Ishikawa (cell line): ENCODE measurements around the gene NFKB1.

ENCODE experiments used
- CEBPB ChIP-seq: IDR thresholded peaks from 2 replicates; pipeline ENCODE4 v1.6.1; 2012
- CREB1 ChIP-seq: IDR thresholded peaks from 2 replicates; pipeline ENCODE4 v1.6.1; 2012; ENCODE audit warnings: low read depth
- EGR1 ChIP-seq: IDR thresholded peaks from 2 replicates; pipeline ENCODE4 v1.6.1; 2012
- EP300 ChIP-seq: IDR thresholded peaks from 2 replicates; pipeline ENCODE4 v1.6.1; 2012; ENCODE audit warnings: borderline replicate concordance
- FOXM1 ChIP-seq: IDR thresholded peaks from 2 replicates; pipeline ENCODE4 v1.6.1; 2012; ENCODE audit warnings: low read depth, borderline replicate concordance
- MAX ChIP-seq: IDR thresholded peaks from 2 replicates; pipeline ENCODE4 v1.6.1; 2012
- NFIC ChIP-seq: IDR thresholded peaks from 2 replicates; pipeline ENCODE4 v1.6.1; 2012
- RAD21 ChIP-seq: IDR thresholded peaks from 2 replicates; pipeline ENCODE4 v1.6.1; 2012; ENCODE audit warnings: low read depth
- REST ChIP-seq: IDR thresholded peaks from 2 replicates; pipeline ENCODE4 v1.6.1; 2012; ENCODE audit warnings: low read depth, mild to moderate bottlenecking
- TAF1 ChIP-seq: IDR thresholded peaks from 2 replicates; pipeline ENCODE4 v1.6.1; 2012; ENCODE audit warnings: low read depth, mild to moderate bottlenecking
- TCF12 ChIP-seq: IDR thresholded peaks from 2 replicates; pipeline ENCODE4 v1.6.1; 2012; ENCODE audit warnings: low read depth
- TEAD4 ChIP-seq: IDR thresholded peaks from 2 replicates; pipeline ENCODE4 v1.6.1; 2012
- USF1 ChIP-seq: IDR thresholded peaks from 2 replicates; pipeline ENCODE4 v1.6.1; 2012
- YY1 ChIP-seq: IDR thresholded peaks from 2 replicates; pipeline ENCODE4 v1.6.1; 2012; ENCODE audit warnings: low read depth
- ZBTB7A ChIP-seq: IDR thresholded peaks from 2 replicates; pipeline ENCODE4 v1.6.1; 2012; ENCODE audit warnings: low read depth

NFKB1 gene

GRCh38 chr4:102493794-102494193 lies 7.4 kb upstream of the NFKB1 start:
- peak; percentile 49; the same call in 1 of the 2 replicates for TF ChIP-seq NFIC
- TF ChIP-seq CREB1, result no peak

- TF ChIP-seq FOXM1 (no peak), USF1 (no peak), REST (no peak), EGR1 (no peak), TAF1 (no peak), CEBPB (no peak), NFIC (no peak), ZBTB7A (no peak), RAD21 (no peak), MAX (no peak), YY1 (no peak), TEAD4 (no peak), TCF12 (no peak), CREB1 (no peak), EP300 (no peak)
Measured at GRCh38 chr4:102494603-102495002, 6.6 kb upstream of the NFKB1 start.

GRCh38 chr4:102497986-102498385 lies 3.2 kb upstream of the NFKB1 start:
- TF ChIP-seq CREB1 (no peak), MAX (no peak), CEBPB (no peak), NFIC (no peak), EGR1 (no peak), REST (no peak), RAD21 (no peak)

GRCh38 chr4:102500352-102500695 lies 835 bp upstream of the NFKB1 start:
- TF ChIP-seq RAD21, result no peak
- TF ChIP-seq TAF1, result 0 out of 2 replicates have a peak, but pooled peaks have one; percentile 10
- TF ChIP-seq YY1, result no peak
- no peak for TF ChIP-seq REST

- TF ChIP-seq CEBPB, result no peak
- TF ChIP-seq NFIC, result no peak
- no peak for TF ChIP-seq TCF12
- TF ChIP-seq CREB1, result no peak
- TF ChIP-seq MAX, result no peak
- no peak for TF ChIP-seq REST
- TF ChIP-seq EP300, result no peak
- TF ChIP-seq TEAD4, result no peak
- no peak for TF ChIP-seq RAD21
- TF ChIP-seq EGR1, result no peak
Measured at GRCh38 chr4:102501447-102501696, 213 bp downstream of the NFKB1 start.
